A673 (cell line): ENCODE data around the gene PRKCB.

Experiments used
- CTCF ChIP-seq: fragments of 300-800, 200-600 bp; sonication (generic); conservative IDR thresholded peaks from 2 replicates; pipeline ENCODE4 v1.5.1; 2017; ENCODE audit warnings: low read depth, mild to moderate bottlenecking, antibody characterized with exemption, low read length, moderate library complexity, mixed read lengths
- EZH2 ChIP-seq: fragments of 200-600 bp; sonication (generic); IDR thresholded peaks from 2 replicates; pipeline ENCODE4 v1.6.1; 2017; ENCODE audit warnings: borderline replicate concordance, low read depth, mild to moderate bottlenecking, mixed read lengths, antibody characterized with exemption, low read length; ENCODE audit not compliant: poor library complexity, severe bottlenecking

GRCh38 chr16:24168856-24169255 is 333.1 kb downstream of the PRKCB start:
- TF ChIP-seq CTCF (no peak), EZH2 (no peak)
